Nephron progenitor cell (in vitro differentiated cells): ENCODE measurements around the gene SMCHD1.

Experiments
- DNase-seq: peaks from one replicate; pipeline ENCODE4 v3.0.0; 2021
- H3K27ac Mint-ChIP-seq: 2 replicates; pipeline ENCODE4 v1.8.0; 2021; ENCODE audit warnings: mild to moderate bottlenecking, moderate library complexity, mixed read lengths
- H3K27me3 Mint-ChIP-seq: 2 replicates; pipeline ENCODE4 v1.8.0; 2021; ENCODE audit warnings: mild to moderate bottlenecking, low read depth, mixed read lengths; ENCODE audit not compliant: poor library complexity
- H3K36me3 Mint-ChIP-seq: 2 replicates; pipeline ENCODE4 v1.8.0; 2021; ENCODE audit warnings: low read depth, mixed read lengths
- H3K4me1 Mint-ChIP-seq: 2 replicates; pipeline ENCODE4 v1.8.0; 2021; ENCODE audit warnings: mixed read lengths
- H3K4me3 Mint-ChIP-seq: 2 replicates; pipeline ENCODE4 v1.8.0; 2021; ENCODE audit warnings: mild to moderate bottlenecking, moderate library complexity, mixed read lengths
- H3K9me3 Mint-ChIP-seq: 2 replicates; pipeline ENCODE4 v1.8.0; 2021; ENCODE audit warnings: mild to moderate bottlenecking, moderate library complexity, mixed read lengths
- TF ChIP-seq, protein P1 (sequence below): fragments of 200-600 bp; sonication (generic); IDR thresholded peaks from 2 replicates; pipeline ENCODE4 v1.5.0; 2021; ENCODE audit warnings: antibody characterized with exemption

The SMCHD1 gene

DNA sequence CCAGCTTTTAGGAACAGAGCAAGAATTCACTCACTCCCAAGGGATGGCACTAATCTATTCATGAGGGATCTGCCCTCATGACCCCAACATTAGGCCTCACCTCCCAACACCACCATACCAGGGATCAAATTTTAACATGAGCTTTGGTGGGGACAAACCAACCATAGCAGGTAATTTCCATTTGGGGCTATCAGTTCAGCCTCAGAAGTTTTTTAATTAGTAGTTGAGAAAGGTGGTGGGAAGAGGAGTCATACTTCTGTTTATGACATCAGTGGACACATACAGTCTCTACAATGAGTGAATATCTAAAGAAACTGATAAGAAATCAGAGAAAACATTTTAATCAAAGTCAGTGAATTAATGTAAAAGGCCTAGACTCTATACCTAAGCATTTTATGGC lies 131.7 kb downstream of the SMCHD1 start:
- Mint-ChIP-seq H3K9me3 (no peaks in the 10 kb centered on the region), H3K4me3 (no peak overlapping the region), H3K27ac (peak overlapping the region; percentile 38), H3K4me1 (peaks cover 9% of the 10 kb centered on the region), H3K27me3 (no peaks in the 10 kb centered on the region), H3K36me3 (peaks cover 56% of the 10 kb centered on the region)
- no peak for DNase-seq
- TF ChIP-seq, protein P1, sequence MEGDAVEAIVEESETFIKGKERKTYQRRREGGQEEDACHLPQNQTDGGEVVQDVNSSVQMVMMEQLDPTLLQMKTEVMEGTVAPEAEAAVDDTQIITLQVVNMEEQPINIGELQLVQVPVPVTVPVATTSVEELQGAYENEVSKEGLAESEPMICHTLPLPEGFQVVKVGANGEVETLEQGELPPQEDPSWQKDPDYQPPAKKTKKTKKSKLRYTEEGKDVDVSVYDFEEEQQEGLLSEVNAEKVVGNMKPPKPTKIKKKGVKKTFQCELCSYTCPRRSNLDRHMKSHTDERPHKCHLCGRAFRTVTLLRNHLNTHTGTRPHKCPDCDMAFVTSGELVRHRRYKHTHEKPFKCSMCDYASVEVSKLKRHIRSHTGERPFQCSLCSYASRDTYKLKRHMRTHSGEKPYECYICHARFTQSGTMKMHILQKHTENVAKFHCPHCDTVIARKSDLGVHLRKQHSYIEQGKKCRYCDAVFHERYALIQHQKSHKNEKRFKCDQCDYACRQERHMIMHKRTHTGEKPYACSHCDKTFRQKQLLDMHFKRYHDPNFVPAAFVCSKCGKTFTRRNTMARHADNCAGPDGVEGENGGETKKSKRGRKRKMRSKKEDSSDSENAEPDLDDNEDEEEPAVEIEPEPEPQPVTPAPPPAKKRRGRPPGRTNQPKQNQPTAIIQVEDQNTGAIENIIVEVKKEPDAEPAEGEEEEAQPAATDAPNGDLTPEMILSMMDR, result no peak

DNA sequence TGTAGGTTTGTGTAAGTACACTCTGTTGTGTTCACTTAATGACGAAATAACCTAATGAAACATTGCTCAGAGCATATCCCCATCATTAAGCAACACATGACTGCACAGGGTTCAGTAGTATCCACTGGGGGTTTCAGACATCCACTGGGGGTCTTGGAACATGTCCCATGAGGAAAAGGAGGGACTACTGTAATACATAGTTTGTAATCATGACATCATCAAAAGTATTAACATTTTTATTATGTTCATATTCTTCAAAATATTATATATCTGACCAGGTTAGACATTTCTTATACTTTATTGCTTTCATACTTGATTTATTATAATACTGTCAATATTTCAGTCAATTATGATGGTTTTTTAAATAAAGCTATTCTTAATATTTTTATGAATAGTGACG lies 136.9 kb downstream of the SMCHD1 start:
- Mint-ChIP-seq H3K36me3 (peaks cover 67% of the 10 kb centered on the region), H3K9me3 (no peaks in the 10 kb centered on the region), H3K27me3 (no peaks in the 10 kb centered on the region), H3K4me3 (no peak overlapping the region), H3K4me1 (no peaks in the 10 kb centered on the region), H3K27ac (no peak overlapping the region)
- no peak for DNase-seq
- TF ChIP-seq, protein P1, result no peak

DNA sequence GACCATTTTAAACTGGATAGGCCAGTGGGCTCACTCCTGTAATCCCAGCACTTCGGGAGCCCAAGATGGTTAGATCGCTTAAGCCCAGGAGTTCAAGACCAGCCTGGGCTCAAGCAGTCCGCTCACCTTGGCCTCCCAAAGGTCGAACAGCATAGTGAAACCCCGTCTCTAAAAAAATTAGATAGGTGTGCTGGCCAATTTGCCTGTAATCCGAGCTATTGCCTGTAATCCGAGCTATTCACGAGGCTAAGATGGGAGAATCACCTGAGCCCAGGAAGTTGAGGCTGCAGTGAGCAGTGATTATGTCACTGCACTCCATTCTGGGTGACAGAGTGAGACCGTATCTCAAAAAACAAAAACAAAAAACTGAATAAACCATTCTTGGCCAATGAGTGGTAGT lies 138.6 kb downstream of the SMCHD1 start:
- TF ChIP-seq, protein P1, result no peak
- DNase-seq, result no peak
- H3K36me3 Mint-ChIP-seq, result peaks cover 74% of the 10 kb centered on the region
- H3K4me3 Mint-ChIP-seq, result no peak overlapping the region
- H3K9me3 Mint-ChIP-seq, result no peaks in the 10 kb centered on the region
- H3K27me3 Mint-ChIP-seq, result no peaks in the 10 kb centered on the region
- H3K27ac Mint-ChIP-seq, result no peak overlapping the region
- no peaks in the 10 kb centered on the region for H3K4me1 Mint-ChIP-seq

DNA sequence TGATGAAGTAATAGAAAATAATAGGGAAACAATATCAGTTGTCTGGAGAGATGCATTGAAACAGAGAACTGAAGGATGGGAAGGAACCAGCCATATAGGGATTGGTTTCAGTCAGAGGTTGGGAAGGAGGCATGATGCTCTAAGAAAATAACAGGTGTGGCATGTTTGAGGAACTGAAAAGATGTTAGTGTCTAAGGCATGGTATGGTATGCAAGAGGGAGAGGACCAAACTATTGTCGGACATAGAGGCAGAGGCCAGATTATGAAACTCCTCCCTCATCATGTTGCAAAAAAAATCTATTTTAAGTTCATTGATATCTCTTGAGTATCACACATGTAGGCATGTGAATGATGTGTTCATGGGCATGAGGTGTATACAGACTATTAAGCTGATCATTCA lies 142.4 kb downstream of the SMCHD1 start:
- H3K4me1 Mint-ChIP-seq, result no peaks in the 10 kb centered on the region
- H3K36me3 Mint-ChIP-seq, result peaks cover 62% of the 10 kb centered on the region
- TF ChIP-seq, protein P1, result no peak
- no peaks in the 10 kb centered on the region for H3K27me3 Mint-ChIP-seq
- DNase-seq, result no peak
- no peaks in the 10 kb centered on the region for H3K9me3 Mint-ChIP-seq
- H3K27ac Mint-ChIP-seq, result no peak overlapping the region
- no peak overlapping the region for H3K4me3 Mint-ChIP-seq

DNA sequence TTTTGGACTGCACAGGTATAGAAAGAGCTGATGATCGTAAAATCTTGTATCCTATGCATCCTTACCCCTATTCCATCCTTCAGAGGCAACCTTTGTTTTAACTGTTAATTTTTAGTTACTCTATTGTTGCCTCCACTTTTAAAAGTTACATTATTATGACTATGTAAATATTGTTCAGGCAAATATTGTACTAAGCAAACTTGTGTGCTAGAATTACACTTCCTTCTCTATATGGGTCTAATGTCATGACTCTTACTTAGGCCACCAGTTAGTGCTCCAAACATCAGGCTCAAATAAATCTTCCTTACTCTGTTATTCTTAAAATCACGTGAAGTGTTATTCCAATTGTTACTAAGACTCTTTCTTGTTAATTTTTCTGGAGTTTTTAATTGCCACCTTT lies 143.8 kb downstream of the SMCHD1 start:
- H3K4me1 Mint-ChIP-seq, result no peaks in the 10 kb centered on the region
- H3K27me3 Mint-ChIP-seq, result no peaks in the 10 kb centered on the region
- peak overlapping the region; percentile 8 for H3K27ac Mint-ChIP-seq
- no peaks in the 10 kb centered on the region for H3K9me3 Mint-ChIP-seq
- DNase-seq, result no peak
- TF ChIP-seq, protein P1, result no peak
- H3K4me3 Mint-ChIP-seq, result no peak overlapping the region
- peaks cover 55% of the 10 kb centered on the region for H3K36me3 Mint-ChIP-seq
